Measurements from ENCODE around the gene PIM3. TPM values are rescaled to one million over a fixed set of nuclear protein-coding genes. Genes with fewer than 3 reads are reported as not detected.

Gene PIM3
- total RNA-seq, 2 donors from 2014 or later, result 54.0 to 112 TPM

GRCh38 chr22:49928555-49929210 lies 31.9 kb upstream of the PIM3 start:
- peaks cover 6 to 29% of the 10 kb centered on the region in 2 donors for H3K4me1 ChIP-seq (ENCODE audit: control insufficient read depth in 1 of 2, low read depth in 2 of 2)
- no peak overlapping the region for H3K4me3 ChIP-seq
- TF ChIP-seq CTCF (IDR thresholded peaks at IDR 0.05), result no peak
- H3K9me3 ChIP-seq, result no peaks in the 10 kb centered on the region
- ATAC-seq (ENCODE audit: insufficient number of reproducible peaks, low FRiP score, low read depth), result no peak
- H3K36me3 ChIP-seq, result peaks cover 10% of the 10 kb centered on the region
- H3K27ac ChIP-seq, result no peak overlapping the region
- no peaks in the 10 kb centered on the region for H3K27me3 ChIP-seq (replicated peaks; ENCODE audit: insufficient read depth)
- no peak for DNase-seq (ENCODE audit: low spot score)

- Histone ChIP-seq H3K27ac (no peak overlapping the region), H3K27me3 (replicated peaks; ENCODE audit: insufficient read depth) (no peaks in the 10 kb centered on the region), H3K9me3 (no peaks in the 10 kb centered on the region), H3K36me3 (peaks cover 4% of the 10 kb centered on the region), H3K4me3 (no peak overlapping the region), H3K4me1 (ENCODE audit: control insufficient read depth in 1 of 2, low read depth in 2 of 2) (peaks cover 13 to 36% of the 10 kb centered on the region in 2 donors)
- ATAC-seq (ENCODE audit: insufficient number of reproducible peaks, low FRiP score, low read depth) (no peak), DNase-seq (ENCODE audit: low spot score) (no peak)
- TF ChIP-seq CTCF (IDR thresholded peaks at IDR 0.05), result peak; percentile 83
Measured at GRCh38 chr22:49929211-49929979, 31.2 kb upstream of the PIM3 start.

- H3K27me3 ChIP-seq (replicated peaks; ENCODE audit: insufficient read depth), result no peaks in the 10 kb centered on the region
- DNase-seq (ENCODE audit: low spot score) (no peak), ATAC-seq (ENCODE audit: insufficient number of reproducible peaks, low FRiP score, low read depth) (no peak)
- no peak overlapping the region for H3K27ac ChIP-seq
- H3K4me3 ChIP-seq, result no peak overlapping the region
- peaks cover 4% of the 10 kb centered on the region for H3K36me3 ChIP-seq
- no peak for TF ChIP-seq CTCF (IDR thresholded peaks at IDR 0.05)
- peaks cover 20 to 43% of the 10 kb centered on the region in 2 donors for H3K4me1 ChIP-seq (ENCODE audit: control insufficient read depth in 1 of 2, low read depth in 2 of 2)
- no peaks in the 10 kb centered on the region for H3K9me3 ChIP-seq
Measured at GRCh38 chr22:49929994-49930575, 30.5 kb upstream of the PIM3 start.

GRCh38 chr22:49930596-49931412 lies 29.8 kb upstream of the PIM3 start:
- Histone ChIP-seq H3K4me1 (ENCODE audit: control insufficient read depth in 1 of 2, low read depth in 2 of 2) (peaks cover 20 to 43% of the 10 kb centered on the region in 2 donors), H3K9me3 (no peaks in the 10 kb centered on the region), H3K36me3 (no peaks in the 10 kb centered on the region), H3K4me3 (no peak overlapping the region), H3K27me3 (replicated peaks; ENCODE audit: insufficient read depth) (no peaks in the 10 kb centered on the region), H3K27ac (peak overlapping the region in 1 of 2 donors; percentile 50)
- ATAC-seq (ENCODE audit: insufficient number of reproducible peaks, low FRiP score, low read depth) (peak; percentile 23), DNase-seq (ENCODE audit: low spot score) (peak; percentile 52)
- TF ChIP-seq CTCF (IDR thresholded peaks at IDR 0.05), result peak; percentile 48
